Lung (tissue), 12 donors: Measurements from ENCODE around the gene CYB5B. TPM values are rescaled to one million over a fixed set of nuclear protein-coding genes. Genes with fewer than 3 reads are reported as not detected.

ENCODE experiments used
- ATAC-seq: fragments of 200-7000 bp; cut with Tn5 transposase; one replicate; pipeline ENCODE4 v1.9.1; 2020; ENCODE audit warnings: moderate number of reproducible peaks; ENCODE audit not compliant: insufficient read depth, low FRiP score
- DNase-seq, 3 donors: peaks; one replicate each; pipeline ENCODE4 v3.0.0-alpha.2; 2013 to 2017
- H3K27ac ChIP-seq, 2 donors: one replicate each; pipeline ENCODE4 v1.5.1; 2013; ENCODE audit warnings: mild to moderate bottlenecking in 2 of 2, moderate library complexity in 2 of 2, control low read depth in 1 of 2, inconsistent platforms in 1 of 2, low read depth in 1 of 2, low read length in 1 of 2
- H3K27me3 ChIP-seq, 3 donors: one replicate each; pipeline ENCODE4 v1.5.1; 2013; ENCODE audit warnings: low read length in 2 of 3; ENCODE audit not compliant: control insufficient read depth in 3 of 3, insufficient read depth in 3 of 3
- H3K36me3 ChIP-seq, 4 donors: one replicate each; pipeline ENCODE4 v1.5.1; 2013; ENCODE audit warnings: low read length in 4 of 4, mild to moderate bottlenecking in 1 of 4, moderate library complexity in 1 of 4; ENCODE audit not compliant: control insufficient read depth in 4 of 4, insufficient read depth in 4 of 4
- H3K4me1 ChIP-seq, 5 donors: one replicate each; pipeline ENCODE4 v1.5.1; 2013; ENCODE audit warnings: low read length in 5 of 5, mild to moderate bottlenecking in 2 of 5, moderate library complexity in 1 of 5; ENCODE audit not compliant: control insufficient read depth in 5 of 5, insufficient read depth in 5 of 5
- H3K4me3 ChIP-seq: one replicate; pipeline ENCODE4 v1.5.1; 2013; ENCODE audit warnings: mild to moderate bottlenecking, control low read depth, moderate library complexity
- H3K9ac ChIP-seq, 2 donors: one replicate each; pipeline ENCODE4 v1.5.1; 2013; ENCODE audit warnings: low read length in 2 of 2, control low read depth in 1 of 2; ENCODE audit not compliant: insufficient read depth in 1 of 2
- H3K9me3 ChIP-seq, 4 donors: one replicate each; pipeline ENCODE4 v1.5.1; 2013; ENCODE audit warnings: low read length in 3 of 4, mild to moderate bottlenecking in 1 of 4, moderate library complexity in 1 of 4; ENCODE audit not compliant: control insufficient read depth in 4 of 4, insufficient read depth in 3 of 4
- CTCF ChIP-seq: IDR thresholded peaks from 2 replicates; pipeline ENCODE4 v1.5.1; 2012; ENCODE audit warnings: mild to moderate bottlenecking; ENCODE audit errors: control extremely low read depth, extremely low read depth
- WGBS, 2 donors: extraction: QIAGEN DNeasy Blood & Tissue Kit; methylation state at CpG; one replicate each; pipeline ENCODE4 v1.1.7; 2013; 5-methylcytosine and 5-hydroxymethylcytosine counted together
- polyA plus RNA-seq, 2 donors: library from polyadenylated mRNA; stranded (reverse); fragments of 200-250 nt; gene quantifications; one replicate each; pipeline ENCODE4 v1.2.1, GENCODE V29; 2013
- total RNA-seq, 2 donors: library from RNA; depleted of rRNA in 1 of 2; stranded (reverse); fragments of >200 nt in 1 of 2; gene quantifications; one replicate each; pipeline ENCODE4 v1.2.1, GENCODE V29; 2014 to 2021
- donor health status: control.
- donor health status: control.
- donor health status: Bipolar disorder and iron deficiency.
- donor health status: healthy.
- donor health status: DM: yes; HTN: yes; CAD: no.

The CYB5B gene
- total and polyA plus RNA-seq, 4 donors = 68.1 to 103 (median 75.7) TPM

- TF ChIP-seq CTCF = no peak
- WGBS, 2 donors = 23 to 31% methylated on average over 4 of the region's 4 CpGs
- no peaks in the 10 kb centered on the region for H3K36me3 ChIP-seq
- ATAC-seq (no peak), DNase-seq (peak in 2 of 3 donors; percentile 50 to 72)
- H3K9me3 ChIP-seq = no peaks in the 10 kb centered on the region
- H3K4me1 ChIP-seq = peaks cover 5 to 55% (median 15%) of the 10 kb centered on the region in 5 donors
- H3K27me3 ChIP-seq = no peaks in the 10 kb centered on the region
- no peak overlapping the region for H3K9ac ChIP-seq
- H3K27ac ChIP-seq = no peak overlapping the region
- H3K4me3 ChIP-seq = no peak overlapping the region
Measured at GRCh38 chr16:69402439-69402838, 22.0 kb upstream of the CYB5B start.

DNA sequence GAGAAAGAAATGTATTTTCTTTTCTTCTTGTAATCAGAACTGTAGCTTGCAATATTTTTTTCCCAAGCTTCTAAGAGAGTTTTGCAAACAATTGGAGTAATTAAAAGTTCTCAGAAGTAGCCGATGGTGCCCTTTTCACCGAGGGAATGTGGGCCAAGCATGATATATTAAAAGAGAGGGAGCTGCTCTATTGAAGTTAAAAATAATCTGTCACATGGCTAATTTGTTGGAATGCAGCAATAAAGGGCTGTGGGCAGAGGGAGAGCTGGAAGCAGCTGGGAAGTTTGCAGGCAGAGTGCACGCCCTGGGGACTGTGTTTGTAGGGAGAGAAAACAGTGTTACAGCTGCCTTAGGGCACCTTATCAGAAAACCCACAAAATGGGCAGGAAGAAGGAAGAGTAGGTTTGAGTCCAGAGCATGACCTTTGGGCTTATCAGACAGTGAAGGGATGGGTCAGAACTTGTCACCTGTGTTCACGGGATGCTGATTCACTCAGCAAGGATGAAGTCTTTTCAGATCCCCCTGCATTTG lies 20.1 kb upstream of the CYB5B start:
- peak; percentile 11 for ATAC-seq
- peak; percentile 79 to 94 (median 93) for DNase-seq
- no peaks in the 10 kb centered on the region for H3K9me3 ChIP-seq
- WGBS, 2 donors = 35 to 62% methylated on average over 4 of the region's 4 CpGs
- no peaks in the 10 kb centered on the region for H3K36me3 ChIP-seq
- peak overlapping the region; percentile 56 to 60 for H3K27ac ChIP-seq
- H3K4me1 ChIP-seq = peaks cover 0 to 40% (median 7%) of the 10 kb centered on the region in 5 donors
- TF ChIP-seq CTCF = no peak
- peak overlapping the region in 1 of 2 donors; percentile 77 for H3K9ac ChIP-seq
- H3K4me3 ChIP-seq = no peak overlapping the region
- H3K27me3 ChIP-seq = no peaks in the 10 kb centered on the region

DNA sequence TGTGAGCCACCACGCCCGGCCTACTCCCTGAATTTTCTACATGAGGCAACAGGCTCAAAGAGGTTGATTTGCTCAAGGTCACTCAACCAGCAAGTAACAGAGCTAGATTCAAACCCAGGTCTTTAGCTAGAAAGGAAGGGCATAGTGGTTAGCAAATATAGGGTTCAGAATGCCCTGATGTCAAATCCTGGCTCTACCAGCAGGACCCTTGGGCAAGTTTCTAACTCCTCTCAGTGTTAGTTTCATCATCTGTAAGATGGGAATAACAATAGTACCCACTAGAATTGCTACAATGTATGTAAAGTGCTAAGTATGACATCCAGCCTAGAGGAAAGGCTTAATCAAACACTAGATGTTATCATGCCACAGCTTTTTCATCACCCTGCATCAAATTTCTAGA lies 19.1 kb upstream of the CYB5B start:
- H3K4me3 ChIP-seq = no peak overlapping the region
- H3K27ac ChIP-seq = no peak overlapping the region
- no peaks in the 10 kb centered on the region for H3K27me3 ChIP-seq
- no peak for ATAC-seq
- TF ChIP-seq CTCF = no peak
- H3K4me1 ChIP-seq = peaks cover 0 to 37% (median 7%) of the 10 kb centered on the region in 5 donors
- no peak for DNase-seq
- H3K9me3 ChIP-seq = no peaks in the 10 kb centered on the region
- WGBS, 2 donors = 95 to 97% methylated on average over 2 of the region's 2 CpGs
- H3K36me3 ChIP-seq = no peaks in the 10 kb centered on the region
- no peak overlapping the region for H3K9ac ChIP-seq

DNA sequence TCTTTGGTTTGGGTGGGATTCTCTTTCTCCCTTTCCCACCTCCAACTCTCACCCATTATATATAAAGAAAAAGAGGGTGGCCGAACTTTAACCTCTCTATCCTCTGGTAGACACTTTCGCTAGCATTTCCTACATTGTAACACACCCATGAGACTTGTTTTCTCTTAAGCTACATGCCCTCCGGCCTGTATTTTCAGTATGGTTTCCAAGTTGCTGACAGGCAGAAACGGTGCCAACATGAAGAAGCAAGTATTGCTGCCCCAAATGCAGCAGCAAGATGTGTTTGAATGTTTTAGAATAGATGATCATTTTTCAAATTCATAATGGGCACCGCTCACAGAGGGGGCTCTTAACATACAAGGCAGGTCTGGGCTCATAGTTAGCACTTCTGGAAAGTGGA lies 18.7 kb upstream of the CYB5B start:
- 61 to 85% methylated on average over 5 of the region's 5 CpGs for WGBS, 2 donors
- peak in 1 of 3 donors; percentile 31 for DNase-seq

More for the DNA sequence above, 18.7 kb upstream of the CYB5B start:
- H3K9me3 ChIP-seq = no peaks in the 10 kb centered on the region
- H3K27me3 ChIP-seq = no peaks in the 10 kb centered on the region
- peaks cover 0 to 37% (median 7%) of the 10 kb centered on the region in 5 donors for H3K4me1 ChIP-seq
- no peaks in the 10 kb centered on the region for H3K36me3 ChIP-seq
- no peak for ATAC-seq
- H3K27ac ChIP-seq = no peak overlapping the region
- no peak overlapping the region for H3K4me3 ChIP-seq
- no peak for TF ChIP-seq CTCF
- no peak overlapping the region for H3K9ac ChIP-seq
